ENCODE data around the gene LRRC58. TPM values are rescaled to one million over a fixed set of nuclear protein-coding genes. Genes with fewer than 3 reads are reported as not detected.

Gene LRRC58
- total RNA-seq: 10 to 100 TPM in 3 of 4 donors, 1 to 10 TPM in 1; 8.4 to 15.2 (median 13.6) TPM

DNA sequence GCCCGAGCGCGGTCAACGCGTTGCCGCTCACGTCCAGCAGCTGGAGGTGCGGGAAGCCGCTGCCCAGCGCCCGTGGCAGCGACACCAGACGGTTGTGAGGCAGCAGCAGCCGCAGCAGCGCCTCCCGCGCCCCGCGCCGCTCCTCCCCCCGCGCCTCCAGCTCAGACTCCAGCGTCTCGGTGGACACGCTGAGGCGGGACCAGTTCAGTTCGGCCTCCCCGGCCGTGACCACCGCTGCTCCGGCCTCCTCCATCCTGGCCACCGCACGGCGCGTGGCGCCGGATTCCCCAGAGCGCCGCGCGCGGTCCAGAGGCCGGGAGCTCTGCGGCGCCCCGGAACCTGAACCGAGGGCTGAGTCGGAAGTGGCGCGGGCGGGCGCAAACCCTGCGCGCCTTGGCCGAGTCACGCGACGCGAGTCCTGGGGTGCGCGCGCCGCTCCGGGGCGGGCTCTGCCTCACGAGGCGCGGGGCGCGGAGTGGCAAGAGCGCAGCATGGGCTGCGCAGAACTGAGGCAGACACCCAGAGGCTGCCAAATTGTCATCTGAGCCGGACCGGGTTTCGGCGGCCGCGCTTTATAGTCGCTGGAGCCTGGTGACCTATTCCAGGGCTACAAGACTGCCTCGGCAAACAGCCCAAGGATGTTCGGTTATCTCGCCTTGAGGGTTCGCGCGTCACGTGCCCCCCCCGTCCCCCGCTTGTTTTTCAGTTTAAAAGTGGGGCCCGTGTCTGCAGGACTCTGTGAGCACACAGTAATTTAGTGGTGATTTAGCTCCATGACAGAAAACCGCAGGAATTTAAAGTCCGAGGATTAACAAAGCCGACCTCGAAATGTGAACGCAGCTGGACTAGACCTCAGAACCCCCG lies at the start of gene LRRC58:
LRRC58 (minus strand) TSS at position 364 of the 864 bp plus-strand sequence; CDS start at position 253, 111 bp downstream.
- in situ Hi-C loops (cut with MboI; ENCODE audit: low sequenced_read_pairs in 4 of 4): no loop called here
- H3K4me3 ChIP-seq: peak within 1 kb of the TSS; percentile 77 to 95 (median 85)
- DNase-seq: peak; percentile 82 to 93

GRCh38 chr3:120396469-120396868 lies 47.3 kb upstream of the LRRC58 start:
- DNase-seq (no peak), ATAC-seq (no peak)
- Histone ChIP-seq H3K36me3 (peaks cover 0 to 23% of the 10 kb centered on the region in 2 donors), H3K4me3 (no peak overlapping the region), H3K4me1 (no peaks in the 10 kb centered on the region), H3K27ac (no peak overlapping the region), H3K9me3 (no peaks in the 10 kb centered on the region), H3K27me3 (no peaks in the 10 kb centered on the region)
- in situ Hi-C loops (cut with MboI; ENCODE audit: low sequenced_read_pairs in 4 of 4) (no loop called here), intact Hi-C loops (cut with DNase I; ENCODE audit: low total_unique reads) (no loop called here)
- TF ChIP-seq CTCF (IDR thresholded peaks at IDR 0.05 in 4 of 5, conservative IDR thresholded peaks at IDR 0.05 in 1 of 5) (no peak), POLR2A (IDR thresholded peaks at IDR 0.05) (no peak)

More for the DNA sequence above, at the start of gene LRRC58:
- H3K27ac ChIP-seq: peak within 1 kb of the TSS; percentile 88 to 93 (median 90)
- intact Hi-C loops (cut with DNase I; ENCODE audit: low total_unique reads): loop anchor here (1.0 to 5.0 kb wide), 4 partner anchors 68 to 457 kb away; partner anchors contain the start of genes GSK3B, GTF2E1 and RABL3
- ATAC-seq: peak; percentile 88 to 93
- TF ChIP-seq POLR2A (IDR thresholded peaks at IDR 0.05) (peak; percentile 92 to 95), CTCF (IDR thresholded peaks at IDR 0.05 in 4 of 5, conservative IDR thresholded peaks at IDR 0.05 in 1 of 5) (peak in 4 of 5 experiments; percentile 14 to 48 (median 28))
- no peaks in the 10 kb centered on the region for H3K36me3 ChIP-seq
- peaks cover 20 to 43% of the 10 kb centered on the region in 2 donors for H3K4me1 ChIP-seq
- H3K27me3 ChIP-seq: no peaks in the 10 kb centered on the region
- no peaks in the 10 kb centered on the region for H3K9me3 ChIP-seq

GRCh38 chr3:120394347-120394746 lies 45.2 kb upstream of the LRRC58 start:
- intact Hi-C loops (cut with DNase I; ENCODE audit: low total_unique reads) (no loop called here), in situ Hi-C loops (cut with MboI; ENCODE audit: low sequenced_read_pairs in 4 of 4) (no loop called here)
- ATAC-seq (no peak), DNase-seq (no peak)
- Histone ChIP-seq H3K36me3 (peaks cover 0 to 11% of the 10 kb centered on the region in 2 donors), H3K4me3 (no peak overlapping the region), H3K9me3 (no peaks in the 10 kb centered on the region), H3K27ac (no peak overlapping the region), H3K4me1 (no peaks in the 10 kb centered on the region), H3K27me3 (no peaks in the 10 kb centered on the region)
- no peak for TF ChIP-seq POLR2A (IDR thresholded peaks at IDR 0.05)
- no peak for TF ChIP-seq CTCF (IDR thresholded peaks at IDR 0.05 in 4 of 5, conservative IDR thresholded peaks at IDR 0.05 in 1 of 5)

GRCh38 chr3:120393761-120394160 lies 44.6 kb upstream of the LRRC58 start:
- in situ Hi-C loops (cut with MboI; ENCODE audit: low sequenced_read_pairs in 4 of 4) (no loop called here), intact Hi-C loops (cut with DNase I; ENCODE audit: low total_unique reads) (no loop called here)
- TF ChIP-seq POLR2A (IDR thresholded peaks at IDR 0.05): no peak
- no peak for TF ChIP-seq CTCF (IDR thresholded peaks at IDR 0.05 in 4 of 5, conservative IDR thresholded peaks at IDR 0.05 in 1 of 5)
- no peaks in the 10 kb centered on the region for H3K27me3 ChIP-seq
- H3K36me3 ChIP-seq: peaks cover 0 to 10% of the 10 kb centered on the region in 2 donors
- no peaks in the 10 kb centered on the region for H3K9me3 ChIP-seq
- no peak overlapping the region for H3K27ac ChIP-seq
- no peak overlapping the region for H3K4me3 ChIP-seq
- H3K4me1 ChIP-seq: no peaks in the 10 kb centered on the region
- ATAC-seq (no peak), DNase-seq (no peak)

Data from gastrocnemius medialis (tissue), 4 donors.